Measurements from ENCODE around the gene MTF2.
A peak's percentile ranks its signal among the peaks of the same experiment; 100 is the strongest.

The MTF2 gene

GRCh38 chr1:93109578-93109977, 30.5 kb downstream of the MTF2 start:
- H3K27ac Mint-ChIP-seq: no peak overlapping the region
- no peaks in the 10 kb centered on the region for H3K27me3 Mint-ChIP-seq
- no peak overlapping the region for H3K4me3 Mint-ChIP-seq
- H3K4me1 Mint-ChIP-seq (ENCODE audit: low read depth): peaks cover 42% of the 10 kb centered on the region
- H3K36me3 Mint-ChIP-seq: peaks cover 28% of the 10 kb centered on the region
- H3K9me3 Mint-ChIP-seq (ENCODE audit: low read depth): peaks cover 4% of the 10 kb centered on the region

- Mint-ChIP-seq H3K4me3 (no peak overlapping the region), H3K36me3 (peaks cover 25% of the 10 kb centered on the region), H3K27me3 (no peaks in the 10 kb centered on the region), H3K27ac (no peak overlapping the region), H3K9me3 (ENCODE audit: low read depth) (peaks cover 4% of the 10 kb centered on the region), H3K4me1 (ENCODE audit: low read depth) (peaks cover 39% of the 10 kb centered on the region)
Measured at GRCh38 chr1:93111065-93111464, 32.0 kb downstream of the MTF2 start.

DNA sequence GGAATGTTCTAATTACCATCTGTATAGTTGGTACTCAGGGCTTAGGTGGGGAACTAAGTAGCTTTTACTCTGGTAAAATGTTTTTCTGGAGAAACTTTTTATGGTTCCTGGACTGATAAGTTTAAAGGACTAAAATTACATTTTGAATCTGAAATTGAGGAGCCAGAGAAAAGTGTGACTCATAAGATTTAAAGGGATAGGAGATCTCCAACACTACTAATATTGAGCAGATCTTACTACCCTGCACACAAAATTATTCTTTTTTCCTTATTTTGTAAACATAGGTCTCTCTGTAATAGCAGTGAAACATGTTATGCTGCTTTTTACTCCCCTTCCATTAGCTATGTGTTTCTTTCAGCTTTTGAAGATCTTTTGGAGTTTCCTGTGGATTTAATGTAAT, 32.5 kb downstream of the MTF2 start:
- no peak overlapping the region for H3K4me3 Mint-ChIP-seq
- peaks cover 4% of the 10 kb centered on the region for H3K9me3 Mint-ChIP-seq (ENCODE audit: low read depth)
- peaks cover 24% of the 10 kb centered on the region for H3K36me3 Mint-ChIP-seq
- no peak overlapping the region for H3K27ac Mint-ChIP-seq
- H3K27me3 Mint-ChIP-seq: no peaks in the 10 kb centered on the region
- peaks cover 39% of the 10 kb centered on the region for H3K4me1 Mint-ChIP-seq (ENCODE audit: low read depth)

- Mint-ChIP-seq H3K4me3 (no peak overlapping the region), H3K4me1 (ENCODE audit: low read depth) (peaks cover 34% of the 10 kb centered on the region), H3K27ac (no peak overlapping the region), H3K27me3 (no peaks in the 10 kb centered on the region), H3K9me3 (ENCODE audit: low read depth) (no peaks in the 10 kb centered on the region), H3K36me3 (peaks cover 12% of the 10 kb centered on the region)
Measured at GRCh38 chr1:93113127-93113526, 34.0 kb downstream of the MTF2 start.

GRCh38 chr1:93114391-93114790, 35.3 kb downstream of the MTF2 start:
- H3K27ac Mint-ChIP-seq: no peak overlapping the region
- H3K9me3 Mint-ChIP-seq (ENCODE audit: low read depth): no peaks in the 10 kb centered on the region
- H3K4me1 Mint-ChIP-seq (ENCODE audit: low read depth): peaks cover 26% of the 10 kb centered on the region
- H3K27me3 Mint-ChIP-seq: no peaks in the 10 kb centered on the region
- H3K4me3 Mint-ChIP-seq: no peak overlapping the region
- peaks cover 6% of the 10 kb centered on the region for H3K36me3 Mint-ChIP-seq

GRCh38 chr1:93120614-93121013, 41.5 kb downstream of the MTF2 start:
- Mint-ChIP-seq H3K9me3 (ENCODE audit: low read depth) (no peaks in the 10 kb centered on the region), H3K27me3 (no peaks in the 10 kb centered on the region), H3K27ac (no peak overlapping the region), H3K4me3 (no peak overlapping the region), H3K36me3 (peaks cover 3% of the 10 kb centered on the region), H3K4me1 (ENCODE audit: low read depth) (peaks cover 2% of the 10 kb centered on the region)

DNA sequence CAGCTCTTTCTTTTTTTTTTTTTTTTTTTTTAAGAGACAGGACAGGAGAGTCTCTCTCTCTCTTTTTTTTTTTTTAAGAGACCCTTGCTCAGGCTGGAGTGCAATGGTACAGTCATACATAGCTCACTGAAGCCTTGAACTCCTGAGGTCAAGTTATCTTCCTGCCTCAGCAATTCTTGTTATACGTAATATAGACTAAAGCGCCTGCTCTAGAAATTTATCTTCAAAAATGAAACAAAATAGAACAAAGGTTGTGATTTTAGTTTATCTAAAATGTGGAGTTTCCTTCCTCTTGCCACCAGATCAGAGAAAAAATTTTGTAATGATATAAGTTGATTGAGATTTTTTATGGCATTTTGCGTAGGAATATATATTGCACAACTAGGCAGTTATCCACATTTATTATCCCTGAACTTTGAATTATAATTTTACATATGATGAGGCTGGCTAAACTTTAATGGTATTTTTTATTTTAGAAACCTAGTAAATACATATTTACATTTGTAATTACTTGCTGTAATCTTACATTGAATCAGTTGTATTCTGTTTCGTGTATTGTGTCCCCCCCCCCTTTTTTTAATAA, 44.2 kb downstream of the MTF2 start:
- no peaks in the 10 kb centered on the region for H3K36me3 Mint-ChIP-seq
- H3K4me3 Mint-ChIP-seq: no peak overlapping the region
- H3K4me1 Mint-ChIP-seq (ENCODE audit: low read depth): peaks cover 2% of the 10 kb centered on the region
- H3K27ac Mint-ChIP-seq: no peak overlapping the region
- no peaks in the 10 kb centered on the region for H3K27me3 Mint-ChIP-seq
- no peaks in the 10 kb centered on the region for H3K9me3 Mint-ChIP-seq (ENCODE audit: low read depth)

DNA sequence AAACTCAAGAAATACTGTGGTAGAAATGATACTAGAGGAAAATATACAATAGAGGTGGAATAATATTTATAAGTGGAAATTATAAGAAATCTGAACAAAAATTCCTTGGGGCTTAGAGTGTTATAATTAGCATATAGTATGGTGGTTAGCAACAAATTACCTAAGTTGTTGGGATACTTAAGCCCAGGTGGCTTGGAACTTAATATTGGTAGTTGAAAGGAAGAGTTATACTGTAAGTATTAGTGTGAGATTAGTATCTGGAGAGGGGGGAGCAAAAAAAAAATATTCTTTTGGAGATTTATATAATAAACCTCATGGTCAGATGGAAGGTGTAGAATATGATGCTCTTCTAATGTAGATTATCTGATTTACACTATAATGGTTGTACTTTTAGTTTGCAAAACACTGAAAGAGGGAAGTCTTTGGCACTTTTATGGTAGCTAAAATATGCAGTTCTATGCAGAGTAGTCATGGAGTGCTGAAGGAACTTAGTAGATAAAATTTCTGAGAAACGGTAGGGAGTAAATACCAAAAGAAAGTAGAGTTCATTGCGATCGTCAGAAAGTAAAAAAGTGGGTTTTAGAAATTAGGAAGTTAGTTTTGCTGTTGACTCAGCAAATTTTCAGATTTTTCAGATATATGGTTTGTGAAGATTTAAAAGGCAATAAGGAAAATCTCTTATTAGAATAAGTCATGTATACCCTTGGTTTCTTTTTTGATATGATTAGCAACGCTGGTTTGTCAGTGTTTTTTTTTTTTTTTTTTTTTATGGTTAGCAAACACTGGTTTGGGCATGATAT, 45.7 kb downstream of the MTF2 start:
- Mint-ChIP-seq H3K27ac (no peak overlapping the region), H3K27me3 (no peaks in the 10 kb centered on the region), H3K9me3 (ENCODE audit: low read depth) (no peaks in the 10 kb centered on the region)

GRCh38 chr1:93129507-93130099, 50.5 kb downstream of the MTF2 start:
- no peaks in the 10 kb centered on the region for H3K4me1 Mint-ChIP-seq (ENCODE audit: low read depth)
- H3K36me3 Mint-ChIP-seq: no peaks in the 10 kb centered on the region
- H3K27me3 Mint-ChIP-seq: no peaks in the 10 kb centered on the region
- H3K27ac Mint-ChIP-seq: no peak overlapping the region
- no peaks in the 10 kb centered on the region for H3K9me3 Mint-ChIP-seq (ENCODE audit: low read depth)
- H3K4me3 Mint-ChIP-seq: no peak overlapping the region

More for the DNA sequence above, 45.7 kb downstream of the MTF2 start:
- Mint-ChIP-seq H3K4me3 (no peak overlapping the region), H3K4me1 (ENCODE audit: low read depth) (peaks cover 2% of the 10 kb centered on the region), H3K36me3 (no peaks in the 10 kb centered on the region)

DNA sequence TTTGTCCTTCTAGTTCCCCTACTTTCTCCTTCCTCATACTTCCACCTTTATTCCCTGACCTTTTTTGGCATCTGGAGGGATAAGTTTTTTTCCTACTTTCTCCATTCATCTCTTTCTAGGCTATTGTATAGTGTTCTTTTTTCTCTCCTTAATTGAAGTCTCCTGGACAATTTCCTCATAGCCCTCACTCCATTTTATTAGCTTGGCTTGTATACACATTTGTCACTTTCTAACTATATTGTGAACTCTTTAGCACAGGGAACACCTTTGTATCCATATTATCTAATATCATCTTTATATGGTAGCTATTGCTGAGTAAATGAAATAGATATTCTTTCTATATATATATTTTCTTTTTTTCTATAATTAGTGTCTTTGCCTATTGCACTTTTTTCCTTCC, 53.6 kb downstream of the MTF2 start:
- no peaks in the 10 kb centered on the region for H3K9me3 Mint-ChIP-seq (ENCODE audit: low read depth)
- no peak overlapping the region for H3K4me3 Mint-ChIP-seq
- H3K36me3 Mint-ChIP-seq: no peaks in the 10 kb centered on the region
- no peaks in the 10 kb centered on the region for H3K4me1 Mint-ChIP-seq (ENCODE audit: low read depth)
- no peaks in the 10 kb centered on the region for H3K27me3 Mint-ChIP-seq
- no peak overlapping the region for H3K27ac Mint-ChIP-seq

GRCh38 chr1:93136445-93136844, 57.4 kb downstream of the MTF2 start:
- no peak overlapping the region for H3K27ac Mint-ChIP-seq
- H3K36me3 Mint-ChIP-seq: no peaks in the 10 kb centered on the region
- H3K9me3 Mint-ChIP-seq (ENCODE audit: low read depth): no peaks in the 10 kb centered on the region
- no peak overlapping the region for H3K4me3 Mint-ChIP-seq
- peaks cover 2% of the 10 kb centered on the region for H3K4me1 Mint-ChIP-seq (ENCODE audit: low read depth)
- H3K27me3 Mint-ChIP-seq: no peaks in the 10 kb centered on the region

GRCh38 chr1:93137604-93138292, 58.7 kb downstream of the MTF2 start:
- Mint-ChIP-seq H3K9me3 (ENCODE audit: low read depth) (no peaks in the 10 kb centered on the region), H3K4me1 (ENCODE audit: low read depth) (peaks cover 4% of the 10 kb centered on the region), H3K27me3 (no peaks in the 10 kb centered on the region), H3K36me3 (no peaks in the 10 kb centered on the region), H3K4me3 (no peak overlapping the region), H3K27ac (no peak overlapping the region)

GRCh38 chr1:93140106-93140505, 61.0 kb downstream of the MTF2 start:
- Mint-ChIP-seq H3K4me1 (ENCODE audit: low read depth) (peaks cover 5% of the 10 kb centered on the region), H3K27ac (peak overlapping the region; percentile 13), H3K27me3 (no peaks in the 10 kb centered on the region)

DNA sequence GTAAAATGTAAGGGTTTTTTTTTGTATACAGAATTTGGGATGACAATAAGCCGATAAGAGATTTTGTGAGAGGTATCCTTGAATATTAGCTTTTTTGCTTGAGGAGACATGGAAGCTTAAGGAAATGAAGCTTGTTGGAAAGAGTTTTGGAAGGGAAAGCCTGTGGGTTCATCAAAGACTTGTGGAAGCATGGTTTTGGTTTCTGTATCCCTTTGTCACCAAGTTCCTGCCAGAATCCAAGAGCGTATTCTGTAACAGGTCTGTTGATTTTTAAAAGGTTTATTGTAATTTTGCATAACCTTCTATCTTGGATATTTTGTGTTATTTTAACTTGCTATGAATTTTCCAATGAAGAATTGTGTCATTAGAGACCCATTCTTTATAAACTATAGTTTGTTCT, 63.1 kb downstream of the MTF2 start:
- Mint-ChIP-seq H3K27ac (peak overlapping the region; percentile 41), H3K27me3 (no peaks in the 10 kb centered on the region), H3K4me3 (no peak overlapping the region), H3K9me3 (ENCODE audit: low read depth) (no peaks in the 10 kb centered on the region), H3K4me1 (ENCODE audit: low read depth) (peaks cover 6% of the 10 kb centered on the region), H3K36me3 (peaks cover 3% of the 10 kb centered on the region)

More at GRCh38 chr1:93140106-93140505, 61.0 kb downstream of the MTF2 start:
- Mint-ChIP-seq H3K36me3 (no peaks in the 10 kb centered on the region), H3K4me3 (no peak overlapping the region), H3K9me3 (ENCODE audit: low read depth) (no peaks in the 10 kb centered on the region)

GRCh38 chr1:93143136-93143535, 64.1 kb downstream of the MTF2 start:
- Mint-ChIP-seq H3K27ac (no peak overlapping the region), H3K27me3 (no peaks in the 10 kb centered on the region), H3K36me3 (peaks cover 8% of the 10 kb centered on the region), H3K4me1 (ENCODE audit: low read depth) (peaks cover 6% of the 10 kb centered on the region), H3K9me3 (ENCODE audit: low read depth) (peaks cover 4% of the 10 kb centered on the region), H3K4me3 (no peak overlapping the region)

All from activated naive CD8-positive, alpha-beta T cell (primary cell).